PC-3 (cell line): ENCODE measurements around the gene C17orf100.

ENCODE experiments used
- CTCF ChIP-seq: fragments of 300-600 bp; sonication (generic); conservative IDR thresholded peaks from 2 replicates; pipeline ENCODE4 v1.5.1; 2017; ENCODE audit warnings: antibody characterized with exemption, low read depth, mild to moderate bottlenecking, low read length
- EZH2 ChIP-seq: fragments of 300-600 bp; sonication (generic); IDR thresholded peaks from one replicate; pipeline ENCODE4 v1.6.1; 2017; ENCODE audit warnings: antibody characterized with exemption, mild to moderate bottlenecking, low read length; ENCODE audit not compliant: unreplicated experiment

GRCh38 chr17:6699997-6700947, 48.7 kb downstream of the C17orf100 start:
- TF ChIP-seq CTCF, result no peak
- TF ChIP-seq EZH2, result no peak
